HepG2 (cell line): Measurements from ENCODE around the gene RNASE13. TPM values are rescaled to one million over a fixed set of nuclear protein-coding genes. Genes with fewer than 3 reads are reported as not detected.

Experiments used
- ATAC-seq: fragments of 200-7000 bp; cut with Tn5 transposase; 3 replicates; pipeline ENCODE4 v1.9.1; 2020; ENCODE audit warnings: mild to moderate bottlenecking, moderate library complexity
- BruUV-seq: library from RNA; stranded (reverse); fragments of 400-500 nt; replicated peaks from 2 replicates; lab custom pipeline; 2021; lab: Mats Ljungman, UMichigan
- CTCF ChIA-PET: fragments of 300-600 bp; formaldehyde crosslinking; extraction: SDS; loops from one replicate; lab custom pipeline; 2021; ENCODE audit warnings: low total read pairs, inconsistent platforms, low intra/inter-chr PET ratio; lab: Yijun Ruan, JAX
- POLR2A ChIA-PET: fragments of 350-600 bp; sonication (Branson Sonifier 250); formaldehyde crosslinking; loops from one replicate; lab custom pipeline; 2020; ENCODE audit warnings: antibody characterized with exemption, inconsistent platforms; lab: Yijun Ruan, JAX
- DNase-seq: peaks from one replicate; pipeline ENCODE4 v3.0.0-alpha.2; 2015; ENCODE audit warnings: low spot score
- FAIRE-seq: peaks from 3 replicates; lab custom pipeline; 2011; peaks lifted over from hg19 to GRCh38; lab: Jason Lieb, UNC
- H2AFZ ChIP-seq: one replicate; pipeline ENCODE4 v1.6.1; 2011; ENCODE audit warnings: low read length, inconsistent platforms
- H3K27ac ChIP-seq: fragments of 300-600 bp; 3 replicates; pipeline ENCODE4 v1.8.0; 2011; ENCODE audit warnings: mixed run types, mild to moderate bottlenecking, mixed read lengths, low read length, inconsistent platforms; ENCODE audit not compliant: insufficient read depth; ENCODE audit errors: extremely low read length
- H3K27me3 ChIP-seq, 2 experiments: fragments of 200-600 bp in 1 of 2; 2 replicates in 1 of 2; 3 replicates in 1 of 2; pipeline versions ENCODE4 v1.6.0 to v1.8.0; 2011; ENCODE audit warnings: low read length in 2 of 2, mild to moderate bottlenecking in 2 of 2, moderate library complexity in 2 of 2, inconsistent platforms in 1 of 2; ENCODE audit not compliant: insufficient read depth in 2 of 2, control insufficient read depth in 1 of 2
- H3K36me3 ChIP-seq, 2 experiments: fragments of 200-600 bp in 1 of 2; replicated peaks in 1 of 2; 2 replicates in 1 of 2; 3 replicates in 1 of 2; pipeline versions ENCODE4 v1.5.1 to v1.8.0; 2011; ENCODE audit warnings: low read length in 2 of 2, inconsistent platforms in 1 of 2; ENCODE audit not compliant: insufficient read depth in 2 of 2, control insufficient read depth in 1 of 2
- H3K4me1 ChIP-seq: 2 replicates; pipeline ENCODE4 v1.5.1; 2012; ENCODE audit warnings: low read length, inconsistent platforms; ENCODE audit not compliant: insufficient read depth
- H3K4me2 ChIP-seq: 2 replicates; pipeline ENCODE4 v1.6.0; 2011; ENCODE audit warnings: low read depth, low read length, inconsistent platforms
- H3K4me3 ChIP-seq, 3 experiments: fragments of 200-600 bp in 1 of 3; sonication (generic), shearing (Covaris generic) in 1 of 3; replicated peaks in 1 of 3; 2 replicates each; pipeline ENCODE4 v1.5.1; 2011 to 2016; ENCODE audit warnings: low read length in 3 of 3, inconsistent platforms in 2 of 3, low read depth in 2 of 3, mild to moderate bottlenecking in 2 of 3, control low read depth in 1 of 3, mixed read lengths in 1 of 3; ENCODE audit not compliant: insufficient read depth in 1 of 3
- H3K79me2 ChIP-seq: one replicate; pipeline ENCODE4 v1.6.1; 2011; ENCODE audit warnings: low read length, inconsistent platforms; ENCODE audit not compliant: insufficient read depth
- H3K9ac ChIP-seq: 2 replicates; pipeline ENCODE4 v1.6.0; 2011; ENCODE audit warnings: mild to moderate bottlenecking, low read depth, low read length, inconsistent platforms; ENCODE audit not compliant: insufficient read depth
- H3K9me3 ChIP-seq: 2 replicates; pipeline ENCODE4 v1.5.1; 2012; ENCODE audit warnings: mild to moderate bottlenecking, low read length
- H4K20me1 ChIP-seq: 2 replicates; pipeline ENCODE4 v1.6.0; 2011; ENCODE audit warnings: inconsistent platforms, mild to moderate bottlenecking, low read length, moderate library complexity; ENCODE audit not compliant: insufficient read depth
- E2F2 ChIP-seq: sonication (generic); formaldehyde crosslinking; IDR thresholded peaks from 2 replicates; pipeline ENCODE4 v1.4.0; 2020; ENCODE audit warnings: missing genetic modification reagents, borderline replicate concordance
- KLF15 ChIP-seq: sonication (generic); formaldehyde crosslinking; IDR thresholded peaks from 2 replicates; pipeline ENCODE4 v1.8.1; 2023; ENCODE audit warnings: borderline replicate concordance, mild to moderate bottlenecking, inconsistent platforms, missing genetic modification reagents, mixed read lengths
- RARA ChIP-seq: IDR thresholded peaks from 2 replicates; pipeline ENCODE4 v1.6.1; 2016; ENCODE audit warnings: missing genetic modification reagents, missing compliant biosample characterization
- RXRA ChIP-seq: sonication (generic); formaldehyde crosslinking; IDR thresholded peaks from 2 replicates; pipeline ENCODE4 v1.5.1; 2020; ENCODE audit warnings: missing genetic modification reagents
- SIN3A ChIP-seq: IDR thresholded peaks from 2 replicates; pipeline ENCODE4 v1.6.1; 2011; ENCODE audit warnings: low read depth, mild to moderate bottlenecking, control low read depth, low read length, borderline replicate concordance
- ZBTB26 ChIP-seq: IDR thresholded peaks from 2 replicates; pipeline ENCODE4 v1.6.1; 2016; ENCODE audit warnings: missing compliant biosample characterization, missing genetic modification reagents, borderline replicate concordance
- ZFP1 ChIP-seq: IDR thresholded peaks from 2 replicates; pipeline ENCODE4 v1.6.1; 2016
- ZNF431 ChIP-seq: sonication (generic); formaldehyde crosslinking; IDR thresholded peaks from 2 replicates; pipeline ENCODE4 v1.9.0; 2022; ENCODE audit warnings: missing genetic modification reagents, low read depth, mild to moderate bottlenecking, borderline replicate concordance
- ZNF784 ChIP-seq: sonication (generic); formaldehyde crosslinking; IDR thresholded peaks from 2 replicates; pipeline ENCODE4 v1.5.1; 2020; ENCODE audit warnings: missing genetic modification reagents, mild to moderate bottlenecking, borderline replicate concordance
- WGBS: methylation state at CpG from one replicate; pipeline ENCODE4 v1.1.6; 2017; ENCODE audit warnings: low lambda C conversion rate; 5-methylcytosine and 5-hydroxymethylcytosine counted together
- in situ Hi-C: cut with HindIII; loops from 2 replicates; pipeline ENCODE4 v1.10.0; 2017; ENCODE audit warnings: low pct_unique_long_range_greater_than_20kb; ENCODE audit not compliant: extremely low pct_ligation_motif_present
- intact Hi-C: fragments of 100-400 bp; cut with micrococcal nuclease; formaldehyde crosslinking; loops from one replicate; pipeline ENCODE4 v1.10.0; 2022; ENCODE audit not compliant: unreplicated experiment
- polyA plus RNA-seq, 8 experiments: library from polyadenylated mRNA; depleted of rRNA in 3 of 8; stranded (reverse) in 7 of 8; unstranded in 1 of 8; fragments of >200 nt; fragmentation: Illumina TruSeq in 4 of 8; extraction: Trizol in 4 of 8; gene quantifications; 2 replicates each; pipeline versions ENCODE4 v1.2.1 to v1.2.3, GENCODE V29; 2011 to 2016; ENCODE audit warnings: low read depth in 4 of 8, missing spikeins in 1 of 8, mixed read lengths in 1 of 8; ENCODE audit not compliant: insufficient read depth in 1 of 8
- total RNA-seq, 5 experiments: library from RNA; depleted of rRNA; stranded (reverse); fragments of >200 nt; fragmentation: Illumina TruSeq; extraction: Trizol; gene quantifications; 2 replicates each; pipeline ENCODE4 v1.2.3, GENCODE V29; 2016; ENCODE audit warnings: low read depth in 1 of 5
- TF ChIP-seq, protein P1 (sequence below): sonication (generic); formaldehyde crosslinking; IDR thresholded peaks from 2 replicates; pipeline ENCODE4 v1.5.1; 2020; ENCODE audit warnings: mild to moderate bottlenecking, missing genetic modification reagents, moderate library complexity

Gene RNASE13
- total and polyA plus RNA-seq, 2 of the 13 experiments (the other 11 are each of a cell fraction or from before 2014, with no cell fraction given) = 1.0 TPM; not detected in 1

DNA sequence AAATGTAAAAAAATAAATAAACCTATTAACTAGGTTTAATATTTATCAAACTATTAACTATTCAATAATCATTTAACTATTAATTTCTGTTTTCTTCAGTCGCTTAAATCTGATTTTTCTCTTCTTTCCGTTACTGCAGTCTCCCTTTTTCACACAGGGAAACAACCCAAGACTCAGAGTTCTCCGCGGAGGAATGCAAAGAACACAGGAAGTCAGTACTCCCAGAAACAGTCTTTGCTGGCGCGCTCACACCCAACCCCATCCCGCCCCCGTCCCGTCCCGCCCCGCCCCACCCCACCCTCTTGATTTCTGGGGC, 45.2 kb downstream of the RNASE13 start:
- peaks cover 12 to 25% of the 10 kb centered on the region in 2 experiments for H3K36me3 ChIP-seq
- no peaks in the 10 kb centered on the region; a peak in 2 of 5 replicates for H3K27me3 ChIP-seq
- no peaks in the 10 kb centered on the region for H3K9me3 ChIP-seq
- peak overlapping the region; percentile 77 for H2AFZ ChIP-seq
- peak overlapping the region; percentile 43; the same call in 1 of the 2 replicates for H3K9ac ChIP-seq
- H3K79me2 ChIP-seq = peaks cover 13% of the 10 kb centered on the region
- in situ Hi-C loops = loop anchor here (25.0 kb wide), 1 partner anchor 652 kb away; the partner anchor contains the start of genes CCNB1IP1 and PARP2
- H3K27ac ChIP-seq = peak overlapping the region; percentile 76
- WGBS = 5% methylated on average over 11 of the region's 11 CpGs
- H3K4me2 ChIP-seq = peak overlapping the region; percentile 77
- TF ChIP-seq ZNF431 (0 out of 2 replicates have a peak, but pooled peaks have one; percentile 16), ZNF784 (CRISPR knock-in tag) (no peak), ZFP1 (CRISPR knock-in tag) (0 out of 2 replicates have a peak, but pooled peaks have one; percentile 11), KLF15 (CRISPR knock-in tag) (no peak), SIN3A (0 out of 2 replicates have a peak, but pooled peaks have one; percentile 26), RARA (CRISPR knock-in tag) (no peak), E2F2 (CRISPR knock-in tag) (no peak), ZBTB26 (CRISPR knock-in tag) (no peak), RXRA (CRISPR knock-in tag) (no peak)
- TF ChIP-seq, protein P1, sequence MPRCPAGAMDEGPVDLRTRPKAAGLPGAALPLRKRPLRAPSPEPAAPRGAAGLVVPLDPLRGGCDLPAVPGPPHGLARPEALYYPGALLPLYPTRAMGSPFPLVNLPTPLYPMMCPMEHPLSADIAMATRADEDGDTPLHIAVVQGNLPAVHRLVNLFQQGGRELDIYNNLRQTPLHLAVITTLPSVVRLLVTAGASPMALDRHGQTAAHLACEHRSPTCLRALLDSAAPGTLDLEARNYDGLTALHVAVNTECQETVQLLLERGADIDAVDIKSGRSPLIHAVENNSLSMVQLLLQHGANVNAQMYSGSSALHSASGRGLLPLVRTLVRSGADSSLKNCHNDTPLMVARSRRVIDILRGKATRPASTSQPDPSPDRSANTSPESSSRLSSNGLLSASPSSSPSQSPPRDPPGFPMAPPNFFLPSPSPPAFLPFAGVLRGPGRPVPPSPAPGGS (CRISPR knock-in tag) = no peak
- 0 out of 2 replicates have a peak, but pooled peaks cover 3% of the 10 kb centered on the region for H4K20me1 ChIP-seq
- peak overlapping the region; percentile 17 to 94 (median 72); a peak in 5 of 6 replicates for H3K4me3 ChIP-seq
- DNase-seq = no peak
- no peak for FAIRE-seq
- CTCF ChIA-PET = interaction anchor here (0.8 to 1.5 kb wide), 3 partner anchors 19 to 103 kb away, joined by 3 to 6 read pairs (median 4); no protein-coding TSS in a partner anchor
- POLR2A ChIA-PET = interaction anchor here (0.9 kb wide), 1 partner anchor 14 kb away, joined by 3 read pairs; no protein-coding TSS in a partner anchor
- no peak for ATAC-seq
- intact Hi-C loops = no loop called here
- no TSS peak for BruUV-seq
- peaks cover 26% of the 10 kb centered on the region for H3K4me1 ChIP-seq
